Left lobe of liver (tissue), 2 donors: Measurements from ENCODE around the gene TENT5C. TPM values are rescaled to one million over a fixed set of nuclear protein-coding genes. Genes with fewer than 3 reads are reported as not detected.

Source experiments
- ATAC-seq: fragments of 200-7000 bp; cut with Tn5 transposase; one replicate; pipeline ENCODE4 v1.9.1; 2020; ENCODE audit warnings: mild to moderate bottlenecking, moderate library complexity
- DNase-seq: peaks from one replicate; pipeline ENCODE4 v3.0.0-alpha.2; 2020; ENCODE audit warnings: low spot score
- total RNA-seq: library from RNA; stranded (reverse); gene quantifications from one replicate; pipeline ENCODE4 v1.2.1, GENCODE V29; 2021
- donor health status: DM: no; HTN: no; CAD: no; lungs with moderate emphysema.
- donor health status: DM: no; HTN: yes; CAD: no.

The TENT5C gene
- total RNA-seq, 1 donor from 2014 or later: 2.4 TPM

GRCh38 chr1:117589544-117589943 lies 16.3 kb upstream of the TENT5C start:
- ATAC-seq: no peak

DNA sequence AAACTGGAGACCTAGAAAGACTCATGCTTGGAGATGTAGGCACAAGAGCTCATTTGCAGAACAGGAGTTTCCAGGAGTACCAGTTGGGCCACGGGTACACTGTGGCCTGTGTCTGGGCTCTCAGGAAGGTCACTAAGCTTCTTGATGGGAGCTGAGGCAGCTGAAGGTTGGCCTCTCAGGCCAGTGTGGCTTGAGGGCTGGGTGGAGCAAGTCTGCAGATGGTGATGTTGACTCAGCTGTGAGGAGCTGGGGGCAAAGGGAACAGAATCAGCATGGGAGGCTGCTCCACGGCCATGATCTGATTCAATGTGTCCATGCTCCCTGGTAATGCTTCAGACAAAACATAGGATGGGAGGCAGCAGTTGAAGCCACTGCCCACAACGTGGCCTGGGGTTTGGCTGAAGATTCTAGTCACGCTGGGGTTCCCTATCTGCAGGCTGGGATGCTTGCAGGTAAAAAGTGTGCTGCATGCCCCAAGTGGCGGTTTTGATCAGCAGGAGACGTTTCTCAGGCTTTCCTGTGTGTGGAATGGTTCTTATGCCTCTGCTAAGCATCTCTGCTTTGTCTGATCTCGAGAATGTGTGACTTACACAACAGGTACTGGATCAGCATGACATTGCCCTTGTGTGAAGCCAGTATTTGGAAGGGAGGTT lies 15.4 kb upstream of the TENT5C start:
- DNase-seq (no peak), ATAC-seq (no peak)

More at GRCh38 chr1:117589544-117589943, 16.3 kb upstream of the TENT5C start:
- DNase-seq: no peak

DNA sequence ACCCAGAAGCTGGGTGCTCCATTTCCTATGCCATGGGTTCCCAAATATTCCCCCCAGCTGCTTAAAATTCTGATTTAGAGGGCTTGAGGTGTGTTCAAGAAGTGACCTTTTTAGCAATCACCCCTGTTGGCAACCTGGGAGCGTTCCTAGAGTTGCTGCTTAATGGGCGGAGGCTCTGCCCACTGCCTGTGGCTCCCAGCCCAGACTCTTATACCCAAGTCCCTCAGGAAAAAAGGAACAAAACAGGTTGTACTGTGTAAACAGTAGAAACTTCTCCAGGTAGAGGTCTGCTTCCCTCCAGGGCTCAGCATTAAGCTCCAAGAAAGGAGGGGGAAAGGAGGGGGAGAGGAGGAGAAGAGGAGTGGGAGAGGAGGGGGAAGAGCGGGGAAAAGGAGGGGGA lies 14.6 kb upstream of the TENT5C start:
- ATAC-seq (no peak), DNase-seq (no peak)

- ATAC-seq (peak; percentile 80), DNase-seq (peak; percentile 93)
Measured at GRCh38 chr1:117592155-117592554, 13.7 kb upstream of the TENT5C start.

DNA sequence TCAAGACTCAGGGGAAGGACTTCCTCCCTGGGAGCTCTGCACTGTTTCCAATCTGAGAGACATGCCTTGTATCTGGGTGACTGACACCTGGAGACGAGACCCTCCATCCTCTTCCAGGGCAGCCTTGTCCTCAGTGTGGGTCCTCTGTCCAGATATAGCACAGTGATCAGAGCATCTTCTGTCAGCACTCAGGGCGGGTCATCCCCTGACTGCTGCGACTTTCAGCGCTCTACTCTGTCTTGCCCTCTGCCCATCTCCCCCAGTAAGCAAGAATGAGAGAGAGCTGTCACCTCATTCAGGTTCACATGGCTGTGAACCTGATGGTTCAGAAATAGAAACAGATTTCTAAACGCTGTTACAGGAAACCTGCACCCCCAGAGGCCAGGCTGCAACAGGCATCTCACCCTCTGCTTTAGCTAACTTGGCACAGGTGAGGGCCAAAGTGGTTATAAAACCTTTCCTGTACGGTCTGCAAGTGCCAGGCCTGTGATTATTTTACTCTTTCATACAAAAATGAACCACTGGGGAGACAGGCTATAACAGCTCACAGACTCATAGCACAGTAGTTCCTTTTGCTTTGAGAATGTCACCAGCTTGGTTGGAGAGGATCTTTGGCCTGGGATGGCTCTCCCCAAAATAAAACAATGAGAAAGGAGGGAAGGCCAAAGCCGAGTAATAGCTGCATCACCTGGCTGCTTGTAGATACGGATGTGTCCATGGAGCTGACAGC lies 11.4 kb upstream of the TENT5C start:
- ATAC-seq: peak; percentile 65
- peak; percentile 57 for DNase-seq

DNA sequence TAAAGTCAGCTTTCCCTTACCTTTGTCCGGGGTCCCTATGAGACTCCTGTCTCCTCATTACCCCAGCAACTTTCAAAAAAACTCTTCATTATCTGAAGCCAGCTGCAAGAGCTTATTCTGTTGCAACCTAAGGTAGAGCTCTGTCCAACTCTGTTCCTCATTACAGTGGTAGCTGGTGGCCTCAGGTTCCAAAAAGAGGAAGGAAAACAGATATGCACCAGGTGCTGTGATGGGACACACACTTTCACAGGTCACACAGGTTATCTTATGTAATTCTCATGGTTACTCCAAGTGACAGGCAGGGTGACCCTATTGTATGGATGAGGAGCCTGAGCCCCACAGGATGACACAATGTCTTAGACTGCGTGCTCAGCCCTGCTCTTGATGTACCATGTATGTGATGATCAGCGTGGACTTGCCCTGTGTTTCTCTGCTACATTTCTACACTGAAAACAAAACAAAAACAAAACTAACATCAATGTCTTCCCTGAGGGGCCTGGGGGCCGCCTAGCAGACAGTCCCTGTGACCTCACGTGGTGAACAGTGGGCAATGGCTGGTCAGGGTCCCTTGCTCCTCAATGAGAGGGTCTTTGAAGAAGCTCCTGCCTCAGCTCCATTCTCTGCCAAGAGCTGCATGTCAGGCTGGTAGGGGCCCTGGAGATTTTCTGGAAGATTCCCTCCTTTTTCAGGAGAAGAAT lies 9.7 kb upstream of the TENT5C start:
- DNase-seq: peak; percentile 23
- ATAC-seq: no peak

DNA sequence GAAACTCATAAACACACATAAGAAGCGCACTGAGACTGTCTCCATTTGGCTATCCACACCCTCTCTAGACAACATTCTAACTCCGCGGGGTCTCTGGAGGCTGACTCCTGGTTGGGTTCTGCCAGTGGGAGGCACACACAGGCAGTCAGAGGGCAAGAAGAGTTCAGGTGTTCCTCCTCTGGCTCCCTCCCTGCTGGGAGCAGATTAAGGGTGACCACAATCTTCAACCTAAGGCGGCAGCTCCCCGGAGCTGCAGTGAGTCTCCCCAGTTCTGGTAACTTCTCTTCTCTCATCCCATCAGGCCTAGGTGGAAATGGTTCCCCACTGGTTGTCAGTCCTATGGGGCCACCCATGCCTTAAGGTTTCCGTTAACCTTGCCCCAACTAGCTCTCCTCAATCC lies 7.4 kb upstream of the TENT5C start:
- ATAC-seq: no peak

GRCh38 chr1:117599286-117600221 lies 6.3 kb upstream of the TENT5C start:
- ATAC-seq: peak; percentile 90
- DNase-seq: peak; percentile 69

More for the DNA sequence above, 7.4 kb upstream of the TENT5C start:
- peak; percentile 12 for DNase-seq

DNA sequence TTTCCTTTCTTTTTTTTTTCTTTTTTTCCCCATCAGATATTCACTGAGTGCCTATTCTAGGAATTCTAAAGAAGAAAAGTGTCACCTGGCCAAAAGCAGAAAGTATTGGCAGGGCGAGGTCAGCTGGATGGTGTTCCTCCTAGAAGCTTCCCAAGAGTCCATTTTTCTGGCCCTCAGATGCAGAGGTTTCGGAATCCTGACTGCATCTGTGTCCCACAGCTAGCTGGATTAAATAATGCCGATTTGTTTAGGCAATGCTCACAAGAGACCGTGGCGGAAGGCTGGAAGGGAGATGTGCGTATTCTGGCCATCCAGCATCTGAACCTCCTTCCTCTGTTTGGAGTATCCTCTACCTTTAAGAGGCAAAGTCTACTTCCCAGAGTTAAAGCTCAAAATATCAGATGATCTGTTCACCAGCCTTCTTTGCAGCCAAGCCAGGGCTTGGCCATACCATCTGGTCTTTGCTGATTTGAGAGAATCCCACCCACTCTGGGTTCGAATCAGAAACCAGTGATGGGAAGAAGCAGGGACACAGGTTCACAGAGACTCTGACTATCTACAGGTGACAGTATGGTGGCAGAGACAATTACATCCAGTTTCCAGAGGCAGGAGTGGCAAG lies 5.4 kb upstream of the TENT5C start:
- peak; percentile 24 for ATAC-seq
- peak; percentile 39 for DNase-seq

GRCh38 chr1:117600966-117601365 lies 4.9 kb upstream of the TENT5C start:
- peak; percentile 18 for DNase-seq
- ATAC-seq: no peak

GRCh38 chr1:117602862-117603261 lies 3.0 kb upstream of the TENT5C start:
- DNase-seq (no peak), ATAC-seq (no peak)

DNA sequence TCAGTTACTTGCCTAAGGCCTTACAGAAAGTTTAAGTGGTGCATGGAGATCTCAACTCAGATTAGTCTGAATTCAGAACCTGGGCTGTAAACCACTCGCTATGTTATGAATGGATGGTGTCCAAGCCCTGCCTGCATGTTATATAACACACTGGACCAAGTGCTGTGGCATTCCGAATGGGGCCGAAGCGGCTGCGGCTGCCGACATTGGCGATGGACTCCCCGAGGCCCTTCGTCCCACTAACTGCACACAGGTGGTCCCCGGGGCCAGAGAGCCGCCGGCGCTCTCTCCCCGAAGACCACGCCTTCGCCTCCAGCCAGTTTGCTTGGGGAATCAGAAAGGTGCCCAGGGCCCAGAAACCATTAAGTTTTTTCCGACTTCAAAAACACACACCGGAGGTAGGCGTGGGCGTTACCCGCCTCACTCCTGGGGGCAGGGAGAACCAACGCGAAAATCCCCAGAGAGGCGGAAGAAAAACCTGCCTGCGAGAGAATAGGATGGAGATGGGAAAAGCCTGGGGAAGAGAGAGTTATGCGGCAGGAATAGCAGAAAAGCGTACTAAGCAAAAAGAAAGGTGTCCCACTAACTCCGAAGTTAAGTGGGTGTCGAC lies 579 bp upstream of the TENT5C start:
- DNase-seq: peak; percentile 75
- ATAC-seq: peak; percentile 45

GRCh38 chr1:117606649-117607430 lies 992 bp downstream of the TENT5C start:
- DNase-seq (peak; percentile 58), ATAC-seq (peak; percentile 15)

GRCh38 chr1:117607471-117607870 lies 1.6 kb downstream of the TENT5C start:
- DNase-seq (peak; percentile 66), ATAC-seq (peak; percentile 10)

DNA sequence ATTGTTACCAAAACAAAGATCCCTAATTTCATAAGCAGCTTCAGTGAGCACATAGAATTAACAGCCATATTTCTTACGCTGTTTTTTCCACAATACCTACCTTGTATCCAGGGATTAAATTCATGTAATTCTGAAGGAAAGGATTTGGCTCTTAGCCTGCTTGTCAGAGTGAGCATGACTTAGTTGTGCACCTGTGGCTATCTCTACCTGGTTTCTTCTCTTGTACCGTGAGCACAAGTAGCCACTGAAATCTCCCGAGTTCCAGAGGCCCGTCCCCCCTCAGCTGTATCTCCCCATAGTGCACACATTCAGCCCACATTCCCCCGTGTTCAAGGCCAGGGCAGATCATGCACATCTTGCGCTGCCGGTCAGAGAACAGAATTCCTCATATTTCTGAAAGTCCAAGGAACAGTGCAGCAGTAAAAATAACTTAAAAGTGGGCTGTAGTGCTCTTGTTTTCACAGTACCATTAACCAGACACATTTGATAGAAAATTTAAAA lies 2.3 kb downstream of the TENT5C start:
- DNase-seq (peak; percentile 32), ATAC-seq (no peak)

DNA sequence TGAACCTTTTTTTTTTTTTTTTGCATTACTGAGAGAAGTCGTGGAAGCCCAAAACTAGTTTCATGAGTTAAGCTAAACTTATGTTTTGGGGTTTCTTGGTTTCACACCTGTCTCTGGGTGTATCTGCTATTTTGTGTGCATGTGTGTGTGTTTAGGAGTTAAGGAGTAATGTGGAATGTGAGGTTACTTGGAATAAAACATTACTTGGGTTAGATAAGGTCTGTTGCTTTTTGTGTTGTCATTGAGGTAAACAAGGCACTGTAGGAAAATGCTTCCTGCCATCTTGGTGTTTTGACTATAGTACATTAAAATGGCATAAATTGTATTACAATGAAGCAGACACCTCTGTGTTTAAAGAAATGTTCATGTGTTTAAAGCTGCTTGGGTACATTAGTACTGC lies 2.9 kb downstream of the TENT5C start:
- no peak for DNase-seq
- ATAC-seq: no peak

GRCh38 chr1:117609471-117609911 lies 3.6 kb downstream of the TENT5C start:
- ATAC-seq: no peak
- peak; percentile 37 for DNase-seq

DNA sequence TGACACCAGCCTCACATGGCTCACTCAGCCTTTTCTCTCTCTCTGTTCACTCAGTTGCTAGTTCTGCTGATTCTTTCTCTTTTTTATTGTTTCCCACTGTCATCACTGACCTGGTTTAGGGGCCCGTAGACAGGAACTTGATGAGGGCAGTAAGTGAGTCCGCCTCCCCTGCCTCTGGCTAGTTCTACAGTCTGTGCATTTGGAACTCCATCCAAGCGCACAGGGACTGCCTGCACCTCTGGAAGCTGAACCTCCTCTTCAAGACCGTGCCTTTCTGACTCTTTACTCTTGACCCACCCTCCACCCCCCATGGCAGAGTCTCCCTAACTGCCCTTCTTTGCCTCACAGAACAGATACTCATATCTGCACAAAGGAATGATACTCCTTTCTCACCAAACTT lies 4.2 kb downstream of the TENT5C start:
- ATAC-seq: no peak
- DNase-seq: peak; percentile 28

- ATAC-seq (no peak), DNase-seq (peak; percentile 30)
Measured at GRCh38 chr1:117611121-117611601, 5.3 kb downstream of the TENT5C start.
